ENCODE results near the gene ZBTB21.
"Not testable (repeated sequence)": the region's sequence is repeated elsewhere in the genome, so short reads cannot be mapped to it uniquely, and the experiment has no call there.

Gene ZBTB21

DNA sequence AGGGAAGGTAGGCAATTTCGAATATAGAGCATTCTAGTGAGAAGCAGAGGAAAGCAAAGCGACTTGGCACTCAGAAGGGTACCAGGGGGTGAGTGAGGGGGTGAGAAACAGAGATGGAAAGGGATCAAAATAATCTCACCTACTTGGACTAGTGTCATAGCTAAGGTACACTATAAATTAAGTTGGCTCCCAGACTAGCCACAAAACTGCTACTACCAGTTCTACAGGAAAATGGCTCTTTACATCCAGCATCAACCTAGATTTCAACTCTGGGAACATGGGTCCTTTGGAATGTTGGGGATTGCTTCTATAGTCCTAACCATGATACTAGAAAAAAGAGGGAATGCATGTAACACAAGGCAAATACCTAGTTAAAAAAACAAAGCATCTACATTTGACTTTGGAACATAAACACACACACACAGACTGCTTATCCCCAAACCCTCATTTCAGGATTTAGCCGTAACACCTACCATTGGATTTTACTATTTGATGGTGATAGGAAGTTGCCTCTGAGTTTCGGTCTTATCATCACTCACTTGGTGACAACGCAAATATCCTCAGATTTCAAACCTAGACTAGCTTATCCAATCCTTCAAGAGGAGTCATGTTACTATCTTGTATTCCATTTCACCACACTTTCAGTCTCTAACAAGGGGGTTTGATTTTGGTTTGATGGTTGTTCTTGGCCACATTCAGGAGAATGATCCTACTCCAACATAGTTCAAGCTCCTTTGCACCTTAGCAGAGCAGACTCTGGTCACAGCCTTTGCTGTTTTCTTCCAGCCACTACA, 5.6 kb downstream of the ZBTB21 start:
- DNase-seq, result peak in 1 of 42 donors; percentile 2
- intact Hi-C loops (cut with DNase I), result loop anchor here (5.0 to 10.0 kb wide), 4 partner anchors 50 to 870 kb away; partner anchors contain the start of genes C2CD2, PRDM15 and WDR4

- intact Hi-C loops (cut with DNase I), result loop anchor here (5.0 to 10.0 kb wide), 3 partner anchors 48 to 872 kb away; partner anchors contain the start of genes C2CD2, PRDM15 and WDR4
- peak in 2 of 42 donors; percentile 14 to 33 for DNase-seq
Observed at GRCh38 chr21:42003051-42003461, 7.1 kb downstream of the ZBTB21 start.

- intact Hi-C loops (cut with DNase I), result loop anchor here (5.0 to 10.0 kb wide), 3 partner anchors 48 to 872 kb away; partner anchors contain the start of genes C2CD2, PRDM15 and WDR4
- DNase-seq, result peak in 36 of 42 donors; percentile 23 to 85 (median 54)
Observed at GRCh38 chr21:42002421-42002958, 7.7 kb downstream of the ZBTB21 start.

GRCh38 chr21:42001781-42002180, 8.4 kb downstream of the ZBTB21 start:
- DNase-seq, result peak in 1 of 42 donors; percentile 16
- intact Hi-C loops (cut with DNase I), result loop anchor here (5.0 to 10.0 kb wide), 3 partner anchors 47 to 873 kb away; partner anchors contain the start of genes C2CD2, PRDM15 and WDR4

- intact Hi-C loops (cut with DNase I), result loop anchor here (5.0 to 10.0 kb wide), 3 partner anchors 46 to 874 kb away; partner anchors contain the start of genes C2CD2, PRDM15 and WDR4
- DNase-seq, result peak in 1 of 42 donors; percentile 8
Observed at GRCh38 chr21:42000908-42001307, 9.3 kb downstream of the ZBTB21 start.

DNA sequence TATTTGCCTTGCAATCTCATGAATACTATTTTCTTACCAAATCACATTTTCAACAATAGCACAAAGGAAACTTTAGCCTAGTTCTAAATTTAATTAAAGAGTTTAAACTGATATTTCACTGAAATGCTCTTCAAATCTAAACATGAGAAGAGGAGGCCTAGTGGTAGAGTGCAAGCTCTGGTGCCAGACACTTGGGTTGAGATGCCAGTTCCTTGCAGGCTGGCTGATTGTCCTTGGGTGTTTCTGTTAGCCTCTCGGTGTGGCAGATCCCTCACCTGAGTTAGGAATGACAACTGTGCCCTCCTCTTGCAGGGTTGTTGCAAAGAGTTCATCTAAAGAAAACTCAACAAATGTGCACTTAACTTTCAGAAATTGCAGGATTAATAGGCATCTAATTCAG, 12.5 kb downstream of the ZBTB21 start:
- DNase-seq, result peak in 1 of 42 donors; percentile 5
- intact Hi-C loops (cut with DNase I), result no loop called here

DNA sequence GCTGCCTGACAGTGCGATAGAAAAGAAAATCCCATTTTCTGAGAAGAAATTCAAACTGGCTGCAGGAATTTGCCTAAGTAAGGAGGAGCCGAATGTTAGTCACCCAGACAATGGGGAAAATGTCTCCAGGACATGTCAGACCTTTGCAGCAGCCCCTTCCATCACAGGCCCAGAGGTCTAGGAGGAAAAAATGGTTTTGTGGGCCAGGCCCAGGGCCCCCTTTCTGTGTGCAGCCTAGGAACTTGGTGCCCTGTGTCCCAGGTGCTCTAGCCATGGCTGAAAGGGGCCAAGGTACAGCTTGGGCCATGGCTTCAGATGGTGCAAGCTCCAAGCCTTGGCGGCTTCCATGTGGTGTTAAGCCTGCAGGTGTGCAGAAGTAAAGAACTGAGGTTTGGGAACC, 14.6 kb downstream of the ZBTB21 start:
- peak in 1 of 42 donors; percentile 10 for DNase-seq
- intact Hi-C loops (cut with DNase I), result no loop called here

- intact Hi-C loops (cut with DNase I), result not testable (repeated sequence)
- DNase-seq, result peak in 1 of 42 donors; percentile 1
Observed at GRCh38 chr21:41994613-41995012, 15.5 kb downstream of the ZBTB21 start.

DNA sequence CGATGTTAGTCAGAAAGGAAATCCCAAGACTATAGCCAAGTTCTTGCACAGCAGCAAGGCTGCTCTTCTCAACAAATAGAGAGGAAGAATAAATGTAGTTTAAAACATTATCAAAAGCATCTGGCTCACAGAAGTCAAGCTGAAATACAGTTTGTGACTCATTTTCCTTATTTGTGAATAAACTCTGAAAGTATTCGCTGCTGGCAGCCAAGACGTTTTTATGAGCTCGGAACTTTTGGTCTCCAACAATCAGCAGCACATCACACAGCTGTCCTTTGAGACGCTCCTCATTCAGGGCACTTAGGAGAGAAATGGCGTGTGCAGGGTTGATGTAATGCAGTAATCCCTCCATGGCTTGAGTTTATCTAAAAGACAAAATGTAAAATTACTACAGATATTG, 16.4 kb downstream of the ZBTB21 start:
- DNase-seq, result peak in 1 of 42 donors; percentile 3
- intact Hi-C loops (cut with DNase I), result no loop called here

DNA sequence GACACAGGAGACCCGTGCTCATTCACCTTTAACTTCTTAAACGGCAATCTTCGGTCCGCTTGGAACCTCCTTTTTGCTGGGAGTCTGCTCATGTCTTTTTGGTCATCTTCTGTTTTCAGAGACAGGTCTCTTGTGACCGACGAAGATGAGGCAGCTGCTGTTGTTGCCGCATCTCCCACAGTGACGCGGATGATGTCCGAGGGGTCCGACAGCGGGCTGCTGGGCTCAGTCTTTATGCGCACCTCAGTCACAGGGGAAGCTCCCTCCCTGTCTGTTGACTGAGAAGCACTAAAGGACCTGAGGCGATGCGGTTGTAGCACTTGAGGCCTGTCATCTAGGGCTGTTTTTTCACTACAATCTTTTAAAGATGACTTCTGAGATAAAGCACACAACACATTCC, 17.6 kb downstream of the ZBTB21 start:
- intact Hi-C loops (cut with DNase I), result no loop called here
- DNase-seq, result peak in 1 of 42 donors; percentile 17

- intact Hi-C loops (cut with DNase I), result no loop called here
- DNase-seq, result peak in 1 of 42 donors; percentile 25
Observed at GRCh38 chr21:41991659-41992058, 18.5 kb downstream of the ZBTB21 start.

DNA sequence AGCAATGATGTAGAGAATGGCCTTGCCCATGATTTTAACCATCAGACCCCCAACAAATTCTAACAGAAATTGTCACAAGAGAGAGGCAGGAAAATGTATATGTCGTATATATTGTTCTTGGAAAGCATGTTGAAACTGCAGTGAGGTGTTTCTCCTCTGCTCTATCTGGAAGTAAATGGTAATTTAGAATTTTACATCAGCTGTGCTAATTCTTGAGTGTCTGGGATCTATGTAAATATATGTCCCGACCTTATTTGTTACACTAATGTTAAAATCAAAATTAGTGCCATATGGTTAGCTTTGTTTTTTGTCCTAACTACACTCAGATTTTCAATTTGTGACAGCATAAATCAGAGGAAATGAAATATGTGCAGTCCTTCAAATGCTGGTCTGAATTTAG, 20.5 kb downstream of the ZBTB21 start:
- DNase-seq, result no peak
- intact Hi-C loops (cut with DNase I), result no loop called here

- no peak for DNase-seq
- intact Hi-C loops (cut with DNase I), result no loop called here
Observed at GRCh38 chr21:41987310-41987709, 22.9 kb downstream of the ZBTB21 start.

- intact Hi-C loops (cut with DNase I), result no loop called here
- DNase-seq, result no peak
Observed at GRCh38 chr21:41985662-41986416, 24.3 kb downstream of the ZBTB21 start.

GRCh38 chr21:41983229-41983628, 26.9 kb downstream of the ZBTB21 start:
- DNase-seq, result no peak
- intact Hi-C loops (cut with DNase I), result no loop called here

DNA sequence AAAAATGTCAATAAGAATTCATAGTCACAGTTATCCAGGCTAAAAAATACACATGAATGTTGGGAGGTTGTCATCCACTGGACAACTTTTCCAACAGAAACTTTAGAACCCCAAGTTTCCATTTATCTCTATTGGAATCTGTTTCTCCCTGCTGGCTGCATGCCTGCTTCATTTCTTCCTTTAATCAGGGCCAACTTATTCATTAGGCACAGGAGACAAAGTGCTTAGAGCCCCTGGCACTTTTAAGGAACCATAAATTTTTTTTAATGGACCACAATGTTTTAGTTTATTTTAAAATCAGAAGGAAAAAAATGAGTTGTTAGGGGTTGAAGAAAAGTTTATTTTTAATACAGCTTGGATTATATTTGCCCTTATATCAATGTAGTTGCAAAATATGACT, 29.6 kb downstream of the ZBTB21 start:
- intact Hi-C loops (cut with DNase I), result no loop called here
- peak in 1 of 42 donors; percentile 13 for DNase-seq

DNA sequence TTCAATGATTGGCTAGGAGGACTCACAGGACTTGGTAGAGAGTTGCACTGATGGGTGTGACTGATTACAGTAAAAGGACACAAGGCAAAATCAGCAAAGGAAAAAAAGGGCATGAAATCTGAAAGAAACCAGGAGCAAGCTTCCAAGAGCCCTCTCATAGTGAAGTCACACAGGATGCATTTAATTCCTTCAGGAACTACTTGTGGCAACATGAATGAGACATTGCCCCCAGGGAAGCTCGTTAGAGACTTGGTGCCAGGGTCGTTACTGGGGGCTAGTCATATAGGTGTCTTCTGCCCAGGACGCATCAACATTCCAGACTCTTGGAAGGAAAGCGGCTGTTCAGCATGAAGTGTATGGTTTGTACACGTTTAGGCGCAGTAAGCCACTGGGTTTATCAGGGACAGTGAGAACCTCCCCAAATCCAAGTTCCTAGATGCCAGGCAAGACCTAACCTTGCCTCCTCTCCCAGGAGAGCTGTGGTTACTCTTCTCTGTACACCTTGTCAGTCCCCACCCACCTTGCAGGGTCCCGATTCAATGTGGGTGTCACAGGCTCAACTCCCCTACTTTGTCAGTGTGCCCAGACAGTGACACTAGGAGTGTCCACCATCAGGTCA, 30.3 kb downstream of the ZBTB21 start:
- intact Hi-C loops (cut with DNase I), result no loop called here

DNA sequence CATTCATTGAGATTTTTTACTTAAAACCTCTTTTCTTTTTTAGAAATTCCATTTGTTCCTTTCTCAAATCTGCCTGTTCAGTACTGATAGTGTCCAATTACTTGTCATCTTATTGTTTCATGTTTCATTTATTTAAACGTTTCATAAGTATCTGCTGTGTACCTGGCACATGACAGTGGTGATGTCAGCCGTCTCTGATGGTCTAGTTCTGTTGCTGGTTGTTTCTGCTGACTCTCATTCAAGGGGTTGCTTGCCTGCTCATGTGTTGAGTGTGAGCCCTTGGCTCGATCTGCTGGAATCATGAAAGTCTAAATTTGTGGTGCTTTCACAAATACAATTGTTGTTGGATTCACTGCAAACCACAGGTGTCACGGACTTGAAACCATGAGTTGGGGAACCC, 30.8 kb downstream of the ZBTB21 start:
- intact Hi-C loops (cut with DNase I), result no loop called here
- no peak for DNase-seq

More for the DNA sequence above, 30.3 kb downstream of the ZBTB21 start:
- no peak for DNase-seq
